Stimulated activated CD4-positive, alpha-beta T cell treated with anti-CD3 and anti-CD28 coated beads, Interleukin-4, amount 100 ng/mL, for 1 hour (primary cell): ENCODE measurements around the gene DNAAF1.
"Not testable (repeated sequence)": the region's sequence is repeated elsewhere in the genome, so short reads cannot be mapped to it uniquely, and the experiment has no call there.

Experiments
- DNase-seq: peaks from one replicate; pipeline ENCODE4 v3.0.0-alpha.2; 2020

DNAAF1 gene

DNA sequence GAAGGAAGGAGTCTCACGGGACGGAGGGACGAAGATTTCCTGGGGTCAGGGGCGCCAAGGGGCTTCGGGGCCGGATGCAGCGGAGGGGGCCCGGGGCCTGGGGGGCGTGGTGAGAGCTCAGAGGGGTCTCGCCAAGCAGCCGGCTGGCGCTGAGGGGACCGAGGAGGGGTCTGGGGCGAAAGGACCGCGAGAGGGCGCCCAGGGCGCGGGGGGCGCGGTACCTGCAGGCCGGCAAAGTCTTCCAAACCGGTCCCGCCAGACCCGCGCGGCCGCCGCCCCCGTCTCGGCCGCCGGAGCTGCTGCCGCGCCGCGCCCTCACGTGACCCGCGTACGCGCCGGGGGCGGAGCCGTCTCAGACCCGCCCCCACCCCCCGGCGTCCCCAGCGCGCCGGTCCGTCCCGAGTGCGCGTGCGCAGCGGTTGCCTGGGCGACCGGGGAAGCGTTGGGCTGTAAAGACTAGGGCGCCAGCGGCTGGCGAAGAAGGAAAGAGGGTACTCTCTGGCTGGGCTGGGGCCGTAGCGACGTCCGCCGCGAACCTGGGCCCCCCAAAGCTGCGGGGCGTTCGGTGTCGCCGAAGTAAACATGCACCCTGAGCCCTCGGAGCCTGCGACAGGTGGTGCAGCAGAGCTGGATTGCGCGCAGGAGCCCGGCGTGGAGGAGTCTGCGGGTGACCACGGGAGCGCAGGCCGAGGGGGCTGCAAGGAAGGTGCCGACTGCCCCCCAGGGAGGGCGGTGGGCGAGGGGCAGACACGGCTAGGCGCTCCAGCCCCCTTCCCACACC, at the start of gene DNAAF1, which contains the start of gene HSDL1:
TSS of gene DNAAF1 (plus strand) at position 450 of the 781 bp plus-strand sequence. CDS start at position 583, 133 bp downstream.
TSS of gene HSDL1 (minus strand) at position 319 of the 781 bp plus-strand sequence. CDS start 13,856 bp downstream, outside the sequence.
- peak; percentile 95 for DNase-seq

DNA sequence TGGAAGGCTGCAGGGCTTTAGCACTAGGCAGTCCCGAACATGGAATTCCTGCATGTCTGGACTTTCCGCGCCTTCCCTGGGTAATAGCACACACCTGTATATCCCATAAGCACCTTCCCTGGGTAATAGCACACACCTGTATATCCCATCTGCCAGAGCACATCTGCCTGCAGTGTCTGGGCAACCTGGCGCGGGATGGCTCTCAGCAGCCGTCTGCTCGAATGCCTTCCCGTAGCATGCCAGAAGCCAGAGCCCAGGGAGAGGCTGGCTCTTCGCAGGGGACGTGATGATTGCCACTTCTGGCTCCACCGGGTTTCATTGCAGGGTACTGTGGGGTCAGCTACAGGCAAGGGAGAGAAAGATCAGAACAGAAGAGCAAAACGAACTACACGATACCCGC, 49.6 kb upstream of the DNAAF1 start:
- no peak for DNase-seq

GRCh38 chr16:84096447-84097005, 48.6 kb upstream of the DNAAF1 start:
- no peak for DNase-seq

DNA sequence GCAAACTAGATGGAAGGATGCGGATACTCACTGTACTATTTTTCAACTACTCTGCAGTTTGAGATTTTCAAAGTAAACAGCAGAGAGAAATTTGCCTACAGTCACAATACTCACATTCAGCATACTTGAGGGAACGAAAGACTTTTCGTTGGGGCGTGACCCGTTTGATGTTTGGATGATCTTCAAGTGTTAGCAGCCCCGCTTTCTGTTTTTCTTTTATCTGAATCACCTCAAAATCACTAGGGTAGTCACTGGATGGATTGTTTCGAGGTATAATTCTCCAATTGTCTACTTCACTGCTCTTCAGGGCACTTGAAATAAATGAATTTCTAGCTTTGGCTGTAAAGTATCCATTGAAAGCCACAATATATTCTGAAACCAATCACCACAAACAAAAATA, 46.2 kb upstream of the DNAAF1 start:
- no peak for DNase-seq

GRCh38 chr16:84103678-84104077, 41.4 kb upstream of the DNAAF1 start:
- no peak for DNase-seq

- DNase-seq: no peak
Measured at GRCh38 chr16:84104231-84104630, 40.9 kb upstream of the DNAAF1 start.

GRCh38 chr16:84105301-84105815, 39.8 kb upstream of the DNAAF1 start:
- DNase-seq: no peak

GRCh38 chr16:84105948-84106740, 39.0 kb upstream of the DNAAF1 start:
- no peak for DNase-seq

GRCh38 chr16:84107921-84108320, 37.2 kb upstream of the DNAAF1 start:
- DNase-seq: no peak

- DNase-seq: no peak
Measured at GRCh38 chr16:84109598-84110335, 35.3 kb upstream of the DNAAF1 start.

GRCh38 chr16:84110527-84110926, 34.6 kb upstream of the DNAAF1 start:
- no peak for DNase-seq

DNA sequence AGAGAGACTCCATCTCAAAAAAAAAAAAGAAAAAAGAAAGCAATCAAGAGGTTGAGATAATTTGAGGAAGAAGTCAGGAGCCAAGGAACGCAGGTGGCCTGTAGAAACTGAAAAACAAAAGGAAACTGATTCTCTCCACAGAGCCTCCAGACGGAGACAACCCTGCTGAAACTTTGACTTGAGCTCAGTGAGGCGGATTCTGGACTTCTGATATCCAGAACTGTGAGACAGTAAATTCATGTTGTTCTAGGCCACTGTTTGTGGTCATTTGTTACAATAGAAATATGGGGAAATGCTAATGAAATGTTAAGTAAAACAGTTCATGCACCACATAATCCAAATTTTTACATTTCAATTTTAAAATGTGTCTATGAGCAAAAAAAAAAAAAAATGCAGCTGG, 33.6 kb upstream of the DNAAF1 start:
- no peak for DNase-seq

GRCh38 chr16:84111949-84112348, 33.2 kb upstream of the DNAAF1 start:
- DNase-seq: not testable (repeated sequence)

- no peak for DNase-seq
Measured at GRCh38 chr16:84115919-84116719, 29.0 kb upstream of the DNAAF1 start.

GRCh38 chr16:84116720-84117493, 28.2 kb upstream of the DNAAF1 start, which contains the start of gene MBTPS1:
Gene MBTPS1, minus strand, starts transcription at chr16:84116942. Its CDS starts 15,159 bp downstream, at chr16:84101783.
- peak; percentile 99 for DNase-seq

DNA sequence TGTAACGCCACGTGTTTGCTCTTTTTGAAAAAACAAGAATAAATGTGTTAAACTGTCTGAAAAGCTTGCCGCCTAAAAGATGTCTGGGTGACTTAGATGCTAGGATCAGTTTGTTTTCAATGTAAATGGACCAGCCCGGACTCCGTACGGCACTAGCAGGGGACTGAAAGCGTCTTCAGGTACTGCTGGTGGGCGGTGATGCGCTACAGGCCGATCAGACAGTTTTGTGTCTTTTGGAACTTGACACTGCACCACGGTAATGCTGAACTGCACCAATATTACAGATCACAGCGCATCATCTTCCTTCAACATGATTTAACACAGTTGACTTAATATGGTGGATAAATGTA, 27.6 kb upstream of the DNAAF1 start:
- DNase-seq: peak; percentile 46

GRCh38 chr16:84118315-84118714, 26.8 kb upstream of the DNAAF1 start:
- not testable (repeated sequence) for DNase-seq

DNA sequence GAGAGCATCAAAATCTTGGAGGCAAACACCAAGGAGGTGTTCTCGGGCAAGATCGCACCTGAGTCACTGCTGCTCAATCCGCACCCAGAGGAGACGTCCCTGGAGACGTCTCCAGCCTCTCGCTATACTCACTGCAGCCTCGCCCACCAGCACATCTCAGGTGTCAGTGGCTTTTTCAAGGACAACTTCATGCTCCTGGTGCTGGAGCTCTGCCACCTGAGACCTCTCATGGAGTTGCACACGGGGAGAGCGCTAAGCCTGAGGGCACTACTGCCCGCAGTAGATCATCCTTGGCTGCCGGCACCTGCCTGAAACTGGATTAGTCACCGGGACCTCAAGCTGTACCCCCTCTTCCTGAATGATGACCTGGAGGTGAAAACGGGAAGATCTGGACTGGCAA, 25.7 kb upstream of the DNAAF1 start:
- no peak for DNase-seq

DNA sequence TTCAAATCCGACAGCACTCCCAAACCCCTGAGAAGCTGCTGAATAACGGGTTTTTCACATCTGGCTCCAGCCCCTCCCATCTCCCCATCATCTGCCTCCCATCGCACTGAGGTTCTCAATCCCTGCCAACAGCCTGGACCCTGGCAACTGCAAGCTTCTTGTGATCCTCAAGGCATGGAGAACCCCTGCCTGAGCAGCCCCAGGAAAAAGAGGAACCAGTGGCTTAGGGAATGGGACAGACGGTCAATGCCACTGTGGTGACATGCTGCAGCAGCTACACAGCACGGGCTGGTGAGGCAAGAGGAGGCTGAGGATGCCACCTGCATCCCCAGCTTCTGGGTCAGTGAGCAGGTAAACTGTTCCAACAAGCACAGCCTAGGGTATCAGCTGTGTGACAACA, 25.1 kb upstream of the DNAAF1 start:
- no peak for DNase-seq

GRCh38 chr16:84121007-84121406, 24.1 kb upstream of the DNAAF1 start:
- no peak for DNase-seq
